NCI-H1092 treated with DMSO at 0.1 percent for 48 hours (cell line): Measurements from ENCODE around the gene OR13F1.
"Not testable (repeated sequence)": the region's sequence is repeated elsewhere in the genome, so short reads cannot be mapped to it uniquely, and the experiment has no call there.

ENCODE experiments used
- DNase-seq: peaks from one replicate; lab custom pipeline; 2025; lab: John Stamatoyannopoulos, UW

Gene OR13F1

DNA sequence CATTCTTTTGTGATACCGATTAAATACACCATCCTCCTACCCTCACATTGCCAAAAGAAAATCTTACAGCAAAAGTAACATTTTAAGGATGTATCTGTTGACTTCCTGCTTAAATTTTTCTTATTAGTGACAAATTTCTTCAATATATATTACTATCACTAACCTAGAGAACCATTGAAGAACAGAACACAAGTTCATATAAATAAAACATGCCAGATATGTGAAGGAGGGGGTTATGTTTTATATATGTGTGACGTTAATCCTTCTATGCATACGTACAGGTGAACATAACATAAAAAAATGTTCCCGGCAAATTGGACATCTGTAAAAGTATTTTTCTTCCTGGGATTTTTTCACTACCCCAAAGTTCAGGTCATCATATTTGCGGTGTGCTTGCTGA is at the start of gene OR13F1:
Gene OR13F1, plus strand, starts transcription at position 301 of the 400 bp plus-strand sequence. Its CDS starts 0 bp downstream, at position 301.
- DNase-seq = no peak

- DNase-seq = no peak
Measured at GRCh38 chr9:104456831-104457230, 47.2 kb upstream of the OR13F1 start.

- DNase-seq = no peak
Measured at GRCh38 chr9:104463864-104464263, 40.2 kb upstream of the OR13F1 start.

DNA sequence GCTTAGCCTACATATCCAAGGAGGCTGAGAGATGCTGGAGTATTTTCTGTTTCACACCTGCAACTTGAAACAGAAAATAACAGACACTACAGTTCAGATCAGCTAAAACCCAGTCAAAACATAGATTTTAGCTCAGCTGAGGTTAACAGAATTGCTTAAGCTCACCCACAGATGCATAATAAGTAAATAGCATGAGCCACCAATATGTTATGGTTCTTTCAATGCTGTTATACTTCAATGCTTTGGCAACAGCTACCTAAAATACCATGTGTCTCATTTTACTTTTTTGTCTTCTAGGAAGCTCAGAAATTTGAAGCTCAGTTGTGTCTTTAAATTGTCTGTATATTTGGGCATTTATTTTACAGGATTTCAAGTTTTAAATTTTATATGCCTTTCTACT is 35.8 kb upstream of the OR13F1 start:
- no peak for DNase-seq

DNA sequence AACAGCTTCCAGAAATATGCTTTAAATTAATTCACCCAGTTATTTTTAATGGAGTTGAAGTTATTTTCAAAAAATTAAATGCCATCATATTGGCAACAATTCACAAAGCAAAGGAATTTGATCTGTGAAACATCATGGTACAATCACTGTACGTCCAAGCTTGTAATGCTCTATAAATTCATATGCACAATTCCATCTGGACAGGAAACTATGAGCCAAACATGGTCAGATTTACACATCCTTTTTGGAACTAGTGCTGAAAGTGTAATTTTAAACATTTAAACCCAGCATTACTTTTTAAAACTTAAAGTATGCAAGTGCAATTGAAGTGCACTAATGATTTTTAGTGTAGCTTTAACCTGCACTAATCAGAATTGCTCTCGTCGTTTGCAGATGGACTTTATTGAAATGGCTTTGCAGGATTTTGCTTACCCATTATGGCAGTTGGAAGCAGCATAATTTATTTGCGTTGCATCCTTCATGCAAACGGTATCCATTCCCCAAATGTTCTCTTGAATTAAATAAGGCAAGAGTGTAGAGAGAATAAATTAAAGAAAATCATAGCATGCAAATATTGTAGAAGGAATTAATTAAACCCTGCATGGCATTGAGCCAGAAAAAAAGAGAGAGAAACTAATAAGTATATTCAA is 21.0 kb upstream of the OR13F1 start:
- no peak for DNase-seq

- DNase-seq = no peak
Measured at GRCh38 chr9:104485014-104485413, 19.0 kb upstream of the OR13F1 start.

- DNase-seq = peak; percentile 33
Measured at GRCh38 chr9:104494808-104495207, 9.3 kb upstream of the OR13F1 start.

GRCh38 chr9:104503440-104503839 is 623 bp upstream of the OR13F1 start:
- DNase-seq = no peak

GRCh38 chr9:104506565-104506964 is 2.5 kb downstream of the OR13F1 start:
- no peak for DNase-seq

- no peak for DNase-seq
Measured at GRCh38 chr9:104514901-104515300, 10.8 kb downstream of the OR13F1 start.

DNA sequence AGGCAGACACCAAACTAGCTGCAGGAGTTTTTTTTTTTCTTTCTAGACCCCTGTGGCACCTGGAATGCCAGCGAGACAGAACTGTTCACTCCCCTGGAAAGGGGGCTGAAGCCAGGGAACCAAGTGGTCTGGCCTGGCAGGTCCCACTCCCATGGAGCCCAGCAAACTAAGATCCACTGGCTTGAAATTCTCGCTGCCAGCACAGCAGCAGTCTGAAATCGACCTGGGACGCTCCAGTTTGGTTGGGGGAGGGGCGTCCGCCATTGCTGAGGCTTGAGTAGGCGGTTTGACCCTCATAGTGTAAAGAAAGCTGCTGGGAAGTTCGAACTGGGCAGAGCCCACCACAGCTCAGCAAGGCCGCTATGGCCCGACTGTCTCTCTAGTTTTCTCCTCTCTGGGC is 16.2 kb downstream of the OR13F1 start:
- DNase-seq = not testable (repeated sequence)

DNA sequence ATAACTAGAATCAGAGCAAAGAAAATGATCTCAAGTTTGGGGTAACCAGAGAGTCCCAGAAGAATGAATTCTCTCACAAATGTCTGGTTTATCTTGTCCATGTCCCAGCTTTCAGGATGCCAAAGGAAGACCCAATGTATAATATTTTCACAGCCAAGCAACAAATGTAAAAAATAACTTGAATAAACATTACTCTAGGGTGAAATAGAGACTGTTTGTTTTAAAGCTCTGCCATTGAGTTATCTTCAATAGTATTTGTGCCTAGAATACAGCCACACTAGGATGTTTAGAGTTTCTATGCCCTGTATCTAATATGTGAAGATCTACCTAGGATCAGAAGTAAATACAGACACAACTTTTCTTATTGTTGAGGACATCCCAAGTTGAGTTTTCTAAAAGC is 23.0 kb downstream of the OR13F1 start, which contains the start of gene OR13C4:
Gene OR13C4, minus strand, starts transcription at position 101 of the 400 bp plus-strand sequence. Its CDS starts 0 bp downstream, at position 101.
- no peak for DNase-seq

DNA sequence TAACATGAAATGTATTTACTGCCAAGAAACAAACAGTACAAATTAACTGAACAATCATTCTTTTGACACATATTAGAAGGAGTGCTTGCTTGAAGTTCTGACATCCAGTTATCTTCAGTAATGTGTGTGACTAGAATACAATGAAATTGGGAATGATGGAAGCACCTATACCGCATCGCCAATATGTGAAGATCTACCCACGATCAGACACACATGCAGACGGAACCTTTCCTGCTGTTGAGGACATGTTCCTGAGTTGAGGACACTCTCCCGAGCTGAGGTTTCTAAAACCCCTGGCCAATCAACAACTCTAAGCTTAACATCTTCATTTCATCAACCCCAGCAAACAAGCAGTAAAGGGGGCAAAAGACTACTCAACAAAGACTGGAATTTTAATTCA is 32.7 kb downstream of the OR13F1 start, which contains the start of gene OR13C3:
Gene OR13C3, minus strand, starts transcription at position 101 of the 400 bp plus-strand sequence. CDS start 133 bp downstream, outside the sequence.
- DNase-seq = no peak

DNA sequence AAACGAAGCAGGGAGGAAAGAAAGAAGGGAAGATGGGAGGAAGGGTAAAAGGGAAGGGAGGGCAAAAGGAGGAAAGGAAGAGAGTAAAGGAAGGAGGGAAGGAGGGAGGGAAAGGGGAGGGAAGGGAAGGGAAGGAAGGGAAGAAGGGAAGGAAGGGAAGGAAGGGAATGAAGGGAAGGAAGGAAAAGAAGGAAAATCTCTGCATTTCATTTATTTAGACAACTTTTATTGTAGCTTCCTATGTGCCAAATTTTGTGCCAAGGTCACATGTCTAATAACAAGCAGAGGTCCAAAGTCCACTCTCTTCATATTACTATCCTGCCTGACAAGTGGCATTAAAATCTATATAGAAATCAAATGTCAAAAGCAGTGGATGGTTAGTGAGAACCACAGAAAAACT is 35.2 kb downstream of the OR13F1 start:
- DNase-seq = no peak

- no peak for DNase-seq
Measured at GRCh38 chr9:104544644-104545043, 40.6 kb downstream of the OR13F1 start.

DNA sequence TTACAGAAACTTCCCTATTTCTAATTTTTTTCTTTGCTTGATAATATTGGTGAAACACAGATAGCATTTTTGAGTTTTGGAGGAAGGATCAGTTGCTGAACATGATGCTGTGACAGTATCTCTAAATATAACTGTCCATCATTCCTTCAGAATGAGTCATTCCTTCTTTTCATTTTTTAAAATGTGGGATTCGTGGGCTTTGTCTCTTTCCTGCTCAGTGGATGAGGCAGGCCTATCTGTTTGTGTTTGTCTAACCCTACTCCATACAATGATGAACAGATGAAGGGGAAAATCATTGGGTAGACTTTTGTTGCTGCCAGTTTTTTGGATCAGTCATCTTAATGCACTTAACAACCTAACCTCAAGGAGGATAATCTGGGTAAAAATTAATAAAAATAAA is 49.2 kb downstream of the OR13F1 start:
- no peak for DNase-seq
